Liver (tissue), 9 donors: ENCODE measurements around the gene FLOT1. TPM values are rescaled to one million over a fixed set of nuclear protein-coding genes. Genes with fewer than 3 reads are reported as not detected.

ENCODE experiments used
- DNase-seq: peaks from one replicate; pipeline ENCODE4 v3.0.0-alpha.2; 2017; ENCODE audit warnings: low spot score
- H3K27ac ChIP-seq, 2 donors: one replicate each; pipeline ENCODE4 v1.7.0; 2013; ENCODE audit warnings: inconsistent platforms in 2 of 2, low read length in 2 of 2, control low read depth in 1 of 2, low read depth in 1 of 2, mild to moderate bottlenecking in 1 of 2
- H3K27me3 ChIP-seq, 4 donors: one replicate each; pipeline versions ENCODE4 v1.6.1 to v1.7.0; 2013; ENCODE audit warnings: low read length in 3 of 4, inconsistent platforms in 1 of 4, mild to moderate bottlenecking in 1 of 4, moderate library complexity in 1 of 4; ENCODE audit not compliant: control insufficient read depth in 4 of 4, insufficient read depth in 4 of 4
- H3K36me3 ChIP-seq, 4 donors: one replicate each; pipeline versions ENCODE4 v1.6.1 to v1.7.0; 2013; ENCODE audit warnings: low read length in 3 of 4, mild to moderate bottlenecking in 3 of 4, low read depth in 1 of 4, moderate library complexity in 1 of 4; ENCODE audit not compliant: control insufficient read depth in 4 of 4, insufficient read depth in 3 of 4
- H3K4me1 ChIP-seq, 4 donors: one replicate each; pipeline versions ENCODE4 v1.6.1 to v1.7.0; 2013; ENCODE audit warnings: low read length in 3 of 4, mild to moderate bottlenecking in 3 of 4, moderate library complexity in 1 of 4; ENCODE audit not compliant: control insufficient read depth in 4 of 4, insufficient read depth in 4 of 4
- H3K4me3 ChIP-seq, 3 donors: one replicate each; pipeline versions ENCODE4 v1.6.1 to v1.7.0; 2013; ENCODE audit warnings: low read length in 3 of 3, control low read depth in 1 of 3, low read depth in 1 of 3, mild to moderate bottlenecking in 1 of 3
- H3K9ac ChIP-seq, 2 donors: one replicate each; pipeline ENCODE4 v1.7.0; 2013; ENCODE audit warnings: low read length in 2 of 2, mild to moderate bottlenecking in 2 of 2, moderate library complexity in 2 of 2, control low read depth in 1 of 2, low read depth in 1 of 2
- H3K9me3 ChIP-seq, 4 donors: one replicate each; pipeline versions ENCODE4 v1.6.1 to v1.7.0; 2013; ENCODE audit warnings: low read length in 3 of 4; ENCODE audit not compliant: control insufficient read depth in 4 of 4
- ATF3 ChIP-seq: IDR thresholded peaks from 2 replicates; pipeline ENCODE4 v1.6.1; 2016; ENCODE audit warnings: antibody characterized with exemption
- CTCF ChIP-seq: fragments of 150-350 bp; IDR thresholded peaks from 2 replicates; pipeline ENCODE4 v1.5.1; 2017; ENCODE audit warnings: improper control_type of control experiment, low read depth, low read length; ENCODE audit not compliant: missing input control
- EGR1 ChIP-seq, 2 donors: IDR thresholded peaks; 2 replicates each; pipeline ENCODE4 v1.6.1; 2016 to 2018; ENCODE audit warnings: antibody characterized with exemption in 2 of 2, low read depth in 2 of 2
- FOXA1 ChIP-seq: IDR thresholded peaks from 2 replicates; pipeline ENCODE4 v1.6.1; 2016; ENCODE audit warnings: antibody characterized with exemption
- FOXA2 ChIP-seq: IDR thresholded peaks from 2 replicates; pipeline ENCODE4 v1.6.1; 2016; ENCODE audit warnings: antibody characterized with exemption
- GABPA ChIP-seq, 2 donors: IDR thresholded peaks in 1 of 2; conservative IDR thresholded peaks in 1 of 2; 2 replicates each; pipeline ENCODE4 v1.6.1; 2016; ENCODE audit warnings: antibody characterized with exemption in 2 of 2, mild to moderate bottlenecking in 1 of 2, moderate library complexity in 1 of 2
- HNF4A ChIP-seq, 2 donors: conservative IDR thresholded peaks; 2 replicates each; pipeline ENCODE4 v1.6.1; 2016; ENCODE audit warnings: antibody characterized with exemption in 2 of 2, mild to moderate bottlenecking in 2 of 2
- HNF4G ChIP-seq: IDR thresholded peaks from 2 replicates; pipeline ENCODE4 v1.6.1; 2016; ENCODE audit warnings: antibody characterized with exemption
- JUND ChIP-seq, 2 donors: IDR thresholded peaks; 2 replicates each; pipeline ENCODE4 v1.6.1; 2016; ENCODE audit warnings: antibody characterized with exemption in 2 of 2
- MAX ChIP-seq: IDR thresholded peaks from 2 replicates; pipeline ENCODE4 v1.6.1; 2016; ENCODE audit warnings: antibody characterized with exemption
- NR2F2 ChIP-seq: IDR thresholded peaks from 2 replicates; pipeline ENCODE4 v1.6.1; 2016; ENCODE audit warnings: antibody characterized with exemption
- RAD21 ChIP-seq, 2 donors: IDR thresholded peaks; 2 replicates each; pipeline ENCODE4 v1.6.1; 2016; ENCODE audit warnings: antibody characterized with exemption in 2 of 2, mild to moderate bottlenecking in 2 of 2
- RXRA ChIP-seq, 2 donors: IDR thresholded peaks; 2 replicates each; pipeline ENCODE4 v1.6.1; 2017 to 2018; ENCODE audit warnings: antibody characterized with exemption in 2 of 2, mild to moderate bottlenecking in 1 of 2
- TAF1 ChIP-seq: conservative IDR thresholded peaks from 2 replicates; pipeline ENCODE4 v1.6.1; 2016; ENCODE audit warnings: antibody characterized with exemption, mild to moderate bottlenecking
- YY1 ChIP-seq: IDR thresholded peaks from 2 replicates; pipeline ENCODE4 v1.6.1; 2016; ENCODE audit warnings: antibody characterized with exemption, mild to moderate bottlenecking
- WGBS: extraction: QIAGEN DNeasy Blood & Tissue Kit; methylation state at CpG from one replicate; pipeline ENCODE4 v1.1.7; 2013; 5-methylcytosine and 5-hydroxymethylcytosine counted together
- polyA plus RNA-seq, 2 donors: library from polyadenylated mRNA; stranded (reverse) in 1 of 2; unstranded in 1 of 2; fragments of 200-250 nt in 1 of 2; fragments of >200 nt in 1 of 2; fragmentation: Nextera tagmentation in 1 of 2; extraction: Ambion mirVana in 1 of 2; gene quantifications; one replicate each; pipeline versions ENCODE4 v1.2.1 to v1.2.3, GENCODE V29; 2013 to 2015
- total RNA-seq, 2 donors: library from RNA; depleted of rRNA; stranded (reverse); fragments of >200 nt; gene quantifications; one replicate each; pipeline ENCODE4 v1.2.3, GENCODE V29; 2014
- TF ChIP-seq, protein P1 (sequence below): IDR thresholded peaks from 2 replicates; pipeline ENCODE4 v1.6.1; 2016; ENCODE audit warnings: antibody characterized with exemption
- TF ChIP-seq, protein P2 (sequence below): IDR thresholded peaks from 2 replicates; pipeline ENCODE4 v1.6.1; 2016; ENCODE audit warnings: antibody characterized with exemption, mild to moderate bottlenecking
- donor health status: healthy.
- donor health status: healthy.
- donor health status: healthy.
- donor health status: healthy.
- donor health status: healthy.

Gene FLOT1
- total and polyA plus RNA-seq, 4 donors, result 38.6 to 99.8 (median 59.5) TPM

DNA sequence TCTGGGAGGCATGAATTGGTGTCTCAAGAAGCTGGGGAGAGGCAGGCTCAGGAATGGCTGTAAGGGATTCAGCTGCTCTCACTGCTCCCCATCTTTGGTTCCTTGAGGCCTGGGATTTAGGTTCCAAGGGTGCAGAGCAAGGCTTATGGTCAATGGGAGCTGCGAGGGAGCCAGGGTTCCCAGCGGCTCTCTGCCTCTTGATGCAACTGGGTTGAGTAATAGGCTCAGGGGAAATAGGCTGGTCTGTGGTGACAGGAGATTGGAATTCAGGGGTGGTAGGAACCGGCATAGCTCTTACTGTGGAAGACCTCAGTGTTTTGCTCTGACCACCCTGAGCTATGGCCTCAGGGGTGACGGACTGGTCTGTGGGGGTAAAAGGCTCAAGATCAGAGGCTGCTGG, 38.7 kb downstream of the FLOT1 start:
- no peak for DNase-seq
- Histone ChIP-seq H3K4me3 (no peak overlapping the region), H3K27me3 (no peaks in the 10 kb centered on the region), H3K4me1 (peaks cover 4 to 22% (median 16%) of the 10 kb centered on the region in 4 donors), H3K9me3 (no peaks in the 10 kb centered on the region), H3K9ac (no peak overlapping the region), H3K27ac (no peak overlapping the region), H3K36me3 (peaks cover 5 to 22% (median 9%) of the 10 kb centered on the region in 4 donors)
- no peak for TF ChIP-seq HNF4A (conservative IDR thresholded peaks at IDR 0.05)
- no peak for TF ChIP-seq RXRA (IDR thresholded peaks at IDR 0.05)
- WGBS, result 90% methylated on average over 4 of the region's 4 CpGs

DNA sequence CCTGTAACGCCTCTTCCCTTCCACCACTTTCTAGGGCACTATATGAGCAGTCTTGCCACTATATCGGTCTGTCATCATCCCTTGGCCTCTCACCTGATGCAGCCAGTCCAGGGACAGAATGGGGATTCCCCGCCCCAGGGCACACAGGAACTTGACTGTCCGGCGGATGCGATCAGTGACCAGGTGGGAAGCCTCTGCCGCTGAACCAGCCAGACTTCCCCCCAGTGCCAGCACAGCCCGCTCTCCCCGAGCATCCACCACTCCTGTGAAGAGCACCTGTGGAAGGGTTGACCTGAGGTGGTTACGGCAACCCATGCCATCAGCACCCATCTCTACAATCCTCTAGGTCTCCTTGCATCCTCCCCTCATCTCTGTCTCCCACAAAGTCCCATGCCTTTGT, 39.5 kb downstream of the FLOT1 start:
- TF ChIP-seq EGR1 (IDR thresholded peaks at IDR 0.05; ENCODE audit: low read depth in 2 of 2) (no peak), ATF3 (no peak), GABPA (IDR thresholded peaks at IDR 0.05 in 1 of 2, conservative IDR thresholded peaks at IDR 0.05 in 1 of 2) (no peak), HNF4G (no peak), MAX (no peak), NR2F2 (no peak), CTCF (no peak), YY1 (no peak), FOXA1 (no peak), RAD21 (IDR thresholded peaks at IDR 0.05) (no peak), JUND (IDR thresholded peaks at IDR 0.05) (no peak), TAF1 (no peak), FOXA2 (no peak)
- TF ChIP-seq, protein P1, sequence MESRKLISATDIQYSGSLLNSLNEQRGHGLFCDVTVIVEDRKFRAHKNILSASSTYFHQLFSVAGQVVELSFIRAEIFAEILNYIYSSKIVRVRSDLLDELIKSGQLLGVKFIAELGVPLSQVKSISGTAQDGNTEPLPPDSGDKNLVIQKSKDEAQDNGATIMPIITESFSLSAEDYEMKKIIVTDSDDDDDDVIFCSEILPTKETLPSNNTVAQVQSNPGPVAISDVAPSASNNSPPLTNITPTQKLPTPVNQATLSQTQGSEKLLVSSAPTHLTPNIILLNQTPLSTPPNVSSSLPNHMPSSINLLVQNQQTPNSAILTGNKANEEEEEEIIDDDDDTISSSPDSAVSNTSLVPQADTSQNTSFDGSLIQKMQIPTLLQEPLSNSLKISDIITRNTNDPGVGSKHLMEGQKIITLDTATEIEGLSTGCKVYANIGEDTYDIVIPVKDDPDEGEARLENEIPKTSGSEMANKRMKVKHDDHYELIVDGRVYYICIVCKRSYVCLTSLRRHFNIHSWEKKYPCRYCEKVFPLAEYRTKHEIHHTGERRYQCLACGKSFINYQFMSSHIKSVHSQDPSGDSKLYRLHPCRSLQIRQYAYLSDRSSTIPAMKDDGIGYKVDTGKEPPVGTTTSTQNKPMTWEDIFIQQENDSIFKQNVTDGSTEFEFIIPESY, result no peak
- TF ChIP-seq, protein P2, sequence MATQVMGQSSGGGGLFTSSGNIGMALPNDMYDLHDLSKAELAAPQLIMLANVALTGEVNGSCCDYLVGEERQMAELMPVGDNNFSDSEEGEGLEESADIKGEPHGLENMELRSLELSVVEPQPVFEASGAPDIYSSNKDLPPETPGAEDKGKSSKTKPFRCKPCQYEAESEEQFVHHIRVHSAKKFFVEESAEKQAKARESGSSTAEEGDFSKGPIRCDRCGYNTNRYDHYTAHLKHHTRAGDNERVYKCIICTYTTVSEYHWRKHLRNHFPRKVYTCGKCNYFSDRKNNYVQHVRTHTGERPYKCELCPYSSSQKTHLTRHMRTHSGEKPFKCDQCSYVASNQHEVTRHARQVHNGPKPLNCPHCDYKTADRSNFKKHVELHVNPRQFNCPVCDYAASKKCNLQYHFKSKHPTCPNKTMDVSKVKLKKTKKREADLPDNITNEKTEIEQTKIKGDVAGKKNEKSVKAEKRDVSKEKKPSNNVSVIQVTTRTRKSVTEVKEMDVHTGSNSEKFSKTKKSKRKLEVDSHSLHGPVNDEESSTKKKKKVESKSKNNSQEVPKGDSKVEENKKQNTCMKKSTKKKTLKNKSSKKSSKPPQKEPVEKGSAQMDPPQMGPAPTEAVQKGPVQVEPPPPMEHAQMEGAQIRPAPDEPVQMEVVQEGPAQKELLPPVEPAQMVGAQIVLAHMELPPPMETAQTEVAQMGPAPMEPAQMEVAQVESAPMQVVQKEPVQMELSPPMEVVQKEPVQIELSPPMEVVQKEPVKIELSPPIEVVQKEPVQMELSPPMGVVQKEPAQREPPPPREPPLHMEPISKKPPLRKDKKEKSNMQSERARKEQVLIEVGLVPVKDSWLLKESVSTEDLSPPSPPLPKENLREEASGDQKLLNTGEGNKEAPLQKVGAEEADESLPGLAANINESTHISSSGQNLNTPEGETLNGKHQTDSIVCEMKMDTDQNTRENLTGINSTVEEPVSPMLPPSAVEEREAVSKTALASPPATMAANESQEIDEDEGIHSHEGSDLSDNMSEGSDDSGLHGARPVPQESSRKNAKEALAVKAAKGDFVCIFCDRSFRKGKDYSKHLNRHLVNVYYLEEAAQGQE, result no peak
- Histone ChIP-seq H3K4me1 (peaks cover 4 to 17% (median 14%) of the 10 kb centered on the region in 4 donors), H3K27me3 (no peaks in the 10 kb centered on the region), H3K27ac (no peak overlapping the region), H3K9ac (no peak overlapping the region), H3K9me3 (no peaks in the 10 kb centered on the region), H3K4me3 (no peak overlapping the region), H3K36me3 (peaks cover 5 to 22% (median 9%) of the 10 kb centered on the region in 4 donors)
- DNase-seq, result no peak
- 96% methylated on average over 10 of the region's 10 CpGs for WGBS
